SK-N-SH treated with all-trans-retinoic acid at 6 μM for 48 hours (cell line): ENCODE measurements around the gene ABCD1.

Experiments used
- BACH2 ChIP-seq: fragments of 250-450 bp; sonication (Bioruptor Pico); IDR thresholded peaks from 2 replicates; pipeline ENCODE4 v1.9.0; 2021; ENCODE audit warnings: mild to moderate bottlenecking, borderline replicate concordance
- ESRRG ChIP-seq: fragments of 250-450 bp; sonication (Bioruptor Pico); IDR thresholded peaks from 2 replicates; pipeline ENCODE4 v1.6.1; 2021; ENCODE audit warnings: mild to moderate bottlenecking
- GLIS3 ChIP-seq: fragments of 250-450 bp; sonication (Bioruptor Pico); IDR thresholded peaks from 2 replicates; pipeline ENCODE4 v1.5.0; 2020; ENCODE audit warnings: mild to moderate bottlenecking, moderate library complexity
- OSR1 ChIP-seq: fragments of 250-450 bp; sonication (Bioruptor Pico); IDR thresholded peaks from 2 replicates; pipeline ENCODE4 v1.8.0; 2022; ENCODE audit warnings: moderate library complexity, mild to moderate bottlenecking, inconsistent platforms
- RARB ChIP-seq: fragments of 250-450 bp; sonication (Bioruptor Pico); IDR thresholded peaks from 2 replicates; pipeline ENCODE4 v1.8.0; 2021; ENCODE audit warnings: mild to moderate bottlenecking, moderate library complexity
- SNAI2 ChIP-seq: fragments of 250-450 bp; sonication (Bioruptor Pico); IDR thresholded peaks from 2 replicates; pipeline ENCODE4 v1.5.0; 2020; ENCODE audit warnings: mild to moderate bottlenecking, moderate library complexity
- TOX ChIP-seq: fragments of 250-450 bp; sonication (Bioruptor Pico); IDR thresholded peaks from 2 replicates; pipeline ENCODE4 v1.8.0; 2021; ENCODE audit warnings: mild to moderate bottlenecking, moderate library complexity, borderline replicate concordance
- ZFP30 ChIP-seq: fragments of 450-650 bp; formaldehyde crosslinking; IDR thresholded peaks from 2 replicates; pipeline ENCODE4 v1.5.0; 2022; ENCODE audit warnings: mild to moderate bottlenecking, moderate library complexity
- ZNF8 ChIP-seq: fragments of 450-650 bp; formaldehyde crosslinking; IDR thresholded peaks from 2 replicates; pipeline ENCODE4 v1.5.0; 2020; ENCODE audit warnings: mild to moderate bottlenecking, moderate library complexity
- TF ChIP-seq, protein P1 (sequence below): fragments of 250-450 bp; sonication (Bioruptor Pico); IDR thresholded peaks from 2 replicates; pipeline ENCODE4 v1.8.0; 2021; ENCODE audit warnings: low read depth, mild to moderate bottlenecking, moderate library complexity, borderline replicate concordance
- TF ChIP-seq, protein P2 (sequence below): fragments of 250-450 bp; sonication (Bioruptor Pico); IDR thresholded peaks from 2 replicates; pipeline ENCODE4 v1.5.1; 2020; ENCODE audit warnings: low read depth, mild to moderate bottlenecking, moderate library complexity

DNA sequence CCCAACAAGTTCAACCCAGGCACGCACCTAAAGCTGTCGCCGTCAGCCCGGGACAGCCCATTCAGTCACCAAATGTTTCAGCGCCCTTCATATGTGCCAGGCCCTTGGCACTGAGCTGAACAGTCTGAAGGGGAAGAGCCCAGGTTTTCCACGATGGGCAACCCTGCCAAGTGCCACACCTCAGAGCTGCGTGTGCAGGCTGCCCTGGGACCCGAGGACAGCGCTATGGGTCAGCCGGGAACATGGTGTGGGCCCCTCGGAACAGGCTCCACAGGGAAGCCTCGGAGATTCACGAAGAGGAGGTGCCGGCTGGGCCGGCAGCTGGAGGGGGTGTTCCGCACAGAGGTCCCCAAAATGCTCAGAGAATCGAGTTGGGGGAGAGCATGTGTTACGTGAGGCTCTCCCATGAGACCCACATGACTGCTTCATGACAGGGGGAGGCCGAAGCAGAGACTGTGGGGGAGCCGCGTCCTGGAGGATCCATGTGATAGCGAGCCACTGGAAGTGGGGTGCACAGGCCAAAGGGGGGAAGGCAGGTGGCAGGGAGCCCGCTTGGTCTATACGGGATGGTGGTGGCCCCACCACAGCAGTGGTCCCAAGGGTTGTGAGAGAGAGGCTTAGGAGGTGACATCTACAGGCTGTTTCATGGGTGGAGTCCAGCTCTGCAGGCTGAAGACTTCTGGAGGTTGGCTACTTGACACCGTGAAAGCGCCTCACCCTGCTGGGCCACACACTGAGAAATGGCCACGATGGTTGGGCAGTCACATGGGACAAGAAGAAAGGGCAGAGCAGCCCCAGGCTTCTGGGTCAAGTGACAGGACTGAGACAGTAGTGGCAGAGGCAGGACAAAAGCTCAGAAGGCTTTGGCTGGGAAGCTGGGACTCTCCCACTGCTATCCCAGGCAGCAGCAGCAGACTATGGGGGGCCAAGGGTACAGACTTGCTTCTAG is 14.7 kb upstream of the ABCD1 start:
- no peak for TF ChIP-seq ZNF8
- TF ChIP-seq, protein P1, sequence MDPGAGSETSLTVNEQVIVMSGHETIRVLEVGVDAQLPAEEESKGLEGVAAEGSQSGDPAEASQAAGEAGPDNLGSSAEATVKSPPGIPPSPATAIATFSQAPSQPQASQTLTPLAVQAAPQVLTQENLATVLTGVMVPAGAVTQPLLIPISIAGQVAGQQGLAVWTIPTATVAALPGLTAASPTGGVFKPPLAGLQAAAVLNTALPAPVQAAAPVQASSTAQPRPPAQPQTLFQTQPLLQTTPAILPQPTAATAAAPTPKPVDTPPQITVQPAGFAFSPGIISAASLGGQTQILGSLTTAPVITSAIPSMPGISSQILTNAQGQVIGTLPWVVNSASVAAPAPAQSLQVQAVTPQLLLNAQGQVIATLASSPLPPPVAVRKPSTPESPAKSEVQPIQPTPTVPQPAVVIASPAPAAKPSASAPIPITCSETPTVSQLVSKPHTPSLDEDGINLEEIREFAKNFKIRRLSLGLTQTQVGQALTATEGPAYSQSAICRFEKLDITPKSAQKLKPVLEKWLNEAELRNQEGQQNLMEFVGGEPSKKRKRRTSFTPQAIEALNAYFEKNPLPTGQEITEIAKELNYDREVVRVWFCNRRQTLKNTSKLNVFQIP (CRISPR knock-in tag): no peak
- TF ChIP-seq, protein P2, sequence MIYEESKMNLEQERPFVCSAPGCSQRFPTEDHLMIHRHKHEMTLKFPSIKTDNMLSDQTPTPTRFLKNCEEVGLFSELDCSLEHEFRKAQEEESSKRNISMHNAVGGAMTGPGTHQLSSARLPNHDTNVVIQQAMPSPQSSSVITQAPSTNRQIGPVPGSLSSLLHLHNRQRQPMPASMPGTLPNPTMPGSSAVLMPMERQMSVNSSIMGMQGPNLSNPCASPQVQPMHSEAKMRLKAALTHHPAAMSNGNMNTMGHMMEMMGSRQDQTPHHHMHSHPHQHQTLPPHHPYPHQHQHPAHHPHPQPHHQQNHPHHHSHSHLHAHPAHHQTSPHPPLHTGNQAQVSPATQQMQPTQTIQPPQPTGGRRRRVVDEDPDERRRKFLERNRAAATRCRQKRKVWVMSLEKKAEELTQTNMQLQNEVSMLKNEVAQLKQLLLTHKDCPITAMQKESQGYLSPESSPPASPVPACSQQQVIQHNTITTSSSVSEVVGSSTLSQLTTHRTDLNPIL (CRISPR knock-in tag): no peak
- TF ChIP-seq RARB (CRISPR knock-in tag): no peak
- TF ChIP-seq GLIS3: no peak
- TF ChIP-seq TOX (CRISPR knock-in tag): no peak
- TF ChIP-seq ZFP30 (CRISPR knock-in tag): no peak
- TF ChIP-seq ESRRG (CRISPR knock-in tag): no peak
- no peak for TF ChIP-seq SNAI2
- no peak for TF ChIP-seq BACH2
- no peak for TF ChIP-seq OSR1 (CRISPR knock-in tag)
